Stimulated activated CD8-positive, alpha-beta memory T cell treated with anti-CD3 and anti-CD28 coated beads, Interleukin-12 subunit alpha, Interleukin-12 subunit beta, amount 100 ng/mL, for 24 hours (primary cell): ENCODE measurements around the gene GABRB1.

Experiments used
- DNase-seq: peaks from one replicate; pipeline ENCODE4 v3.0.0-alpha.2; 2020; ENCODE audit errors: extremely low read depth

GABRB1 gene

GRCh38 chr4:47209833-47210232, 178.5 kb downstream of the GABRB1 start:
- no peak for DNase-seq

- DNase-seq: no peak
Observed at GRCh38 chr4:47210828-47211227, 179.5 kb downstream of the GABRB1 start.

DNA sequence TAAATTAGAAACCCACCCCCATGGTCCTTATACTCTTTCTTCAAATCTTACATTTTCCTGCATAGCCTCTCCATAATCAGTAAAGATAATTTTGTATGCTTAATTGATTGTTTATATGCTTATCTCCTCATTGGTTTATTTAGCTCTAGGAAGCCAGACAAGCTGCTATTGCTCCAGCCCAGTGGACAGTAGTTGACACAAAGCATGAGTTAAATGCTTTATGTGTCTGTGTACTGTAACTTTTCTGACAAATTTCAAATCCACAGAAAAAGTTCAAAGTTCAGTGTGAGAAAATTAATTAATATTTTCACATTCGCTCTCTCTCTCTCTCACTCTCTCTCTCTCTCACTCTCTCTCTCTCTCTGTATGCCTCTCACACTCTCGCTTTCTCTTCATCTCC, 181.7 kb downstream of the GABRB1 start:
- no peak for DNase-seq

GRCh38 chr4:47213539-47213938, 182.2 kb downstream of the GABRB1 start:
- no peak for DNase-seq

DNA sequence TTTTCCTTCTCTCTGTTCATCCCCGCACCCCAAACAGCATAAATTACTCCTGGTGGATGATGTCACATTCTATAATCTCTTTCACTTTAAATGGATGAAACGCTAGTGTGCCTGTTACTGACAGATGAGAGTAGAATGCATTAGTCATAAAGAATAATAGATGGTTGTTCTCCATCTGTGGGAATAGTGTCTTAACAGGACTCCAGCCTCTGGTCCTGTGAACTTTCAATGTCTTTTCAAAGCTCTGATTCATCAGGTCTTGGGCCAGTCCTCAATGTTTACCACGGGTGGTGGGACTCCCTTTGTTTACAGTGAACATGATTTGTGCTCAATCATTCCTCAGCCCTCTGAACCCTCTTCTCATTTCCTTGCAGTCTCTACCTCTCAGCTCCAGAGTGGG, 182.6 kb downstream of the GABRB1 start:
- no peak for DNase-seq

DNA sequence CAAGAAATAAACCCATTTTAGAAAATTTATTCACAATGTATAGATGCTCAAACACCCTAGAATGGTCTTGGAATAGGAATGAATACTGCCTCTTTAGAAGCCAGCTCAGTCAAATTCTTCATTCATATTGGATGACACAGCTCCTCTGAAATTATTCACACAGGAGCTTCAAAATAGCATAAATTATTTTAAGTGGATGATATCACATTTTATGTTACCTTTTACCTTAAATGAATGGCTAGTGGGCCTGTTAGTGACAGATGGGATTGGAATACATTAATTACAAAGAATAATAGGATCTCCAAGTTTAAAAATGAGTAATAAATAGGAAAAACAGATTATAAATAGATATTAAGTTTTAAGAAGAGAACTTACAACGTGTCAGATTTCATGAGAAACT, 184.4 kb downstream of the GABRB1 start:
- DNase-seq: no peak

- DNase-seq: no peak
Observed at GRCh38 chr4:47217291-47217690, 185.9 kb downstream of the GABRB1 start.

DNA sequence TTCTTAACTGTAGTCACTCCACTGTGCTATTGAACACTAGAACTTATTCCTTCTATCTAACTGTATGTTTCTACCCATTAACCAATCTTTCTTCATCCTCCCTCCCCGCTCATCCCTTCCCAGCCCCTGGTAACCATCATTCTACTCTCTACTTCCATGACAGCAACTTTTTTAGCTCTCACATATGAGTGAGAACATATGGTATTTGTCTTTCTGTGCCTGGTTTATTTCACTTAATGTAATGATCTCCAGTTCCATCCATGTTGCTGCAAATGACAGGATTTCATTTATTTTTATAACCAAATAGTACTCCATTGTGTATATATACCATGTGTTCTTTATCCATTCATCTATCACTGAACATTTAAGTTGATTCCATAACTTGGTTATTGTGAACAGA, 186.5 kb downstream of the GABRB1 start:
- no peak for DNase-seq

DNA sequence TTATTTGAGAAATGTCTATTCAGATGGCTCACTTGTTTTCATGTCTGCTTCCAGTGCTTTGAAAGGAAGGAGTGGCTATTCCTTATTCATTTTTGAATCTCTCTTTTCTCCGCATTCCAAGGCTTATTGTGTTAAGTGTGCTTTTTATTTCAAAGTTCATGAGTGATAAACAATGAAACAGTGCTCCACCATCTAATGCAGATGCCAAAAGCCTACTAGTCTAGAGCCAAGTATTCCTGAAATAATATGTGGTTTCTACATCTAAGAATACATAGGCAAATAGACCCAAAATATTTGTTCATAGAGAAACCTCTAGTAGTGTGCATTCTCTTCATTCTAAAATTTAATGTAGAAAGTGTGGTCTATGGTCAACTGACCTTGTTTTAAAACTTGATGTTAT, 187.3 kb downstream of the GABRB1 start:
- no peak for DNase-seq

DNA sequence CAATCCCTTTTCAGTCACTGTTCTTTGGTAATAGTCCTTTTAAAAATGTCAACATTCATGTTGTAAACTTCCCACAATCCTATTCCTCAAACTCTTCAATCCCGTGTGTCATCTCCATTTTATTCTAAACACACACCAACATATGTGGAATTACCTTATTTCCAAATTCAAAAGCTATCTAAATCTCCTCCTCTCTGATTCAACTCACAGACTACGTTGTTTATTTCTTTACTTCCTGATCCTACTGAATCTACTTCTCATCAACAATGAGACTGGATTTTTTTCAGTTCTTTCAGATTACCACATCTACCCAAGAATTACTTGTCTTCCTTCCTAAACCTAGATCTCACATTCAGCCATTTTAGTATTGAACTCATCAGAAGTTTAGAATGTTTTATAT, 188.2 kb downstream of the GABRB1 start:
- no peak for DNase-seq

- no peak for DNase-seq
Observed at GRCh38 chr4:47221721-47222120, 190.4 kb downstream of the GABRB1 start.

- no peak for DNase-seq
Observed at GRCh38 chr4:47222276-47222675, 190.9 kb downstream of the GABRB1 start.

- DNase-seq: no peak
Observed at GRCh38 chr4:47224361-47224760, 193.0 kb downstream of the GABRB1 start.

DNA sequence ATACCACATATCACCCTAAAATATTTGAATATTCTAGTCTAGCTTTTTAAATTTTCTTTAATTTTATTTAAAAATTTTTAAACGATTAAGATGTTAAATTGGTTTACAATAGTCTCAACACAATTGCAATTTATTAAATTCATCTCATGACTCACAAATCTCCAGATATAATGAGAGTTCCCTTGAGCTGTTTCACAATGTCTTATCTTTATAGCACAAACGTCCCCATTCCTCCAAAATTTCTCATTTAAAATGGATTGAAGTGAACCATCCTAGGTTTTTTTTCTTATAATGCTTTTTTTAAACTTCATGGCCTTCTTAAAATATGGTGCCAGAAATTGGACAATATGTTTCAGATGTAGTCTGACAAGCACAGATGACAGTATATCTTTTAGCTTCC, 204.4 kb downstream of the GABRB1 start:
- no peak for DNase-seq

- no peak for DNase-seq
Observed at GRCh38 chr4:47238667-47239066, 207.3 kb downstream of the GABRB1 start.

DNA sequence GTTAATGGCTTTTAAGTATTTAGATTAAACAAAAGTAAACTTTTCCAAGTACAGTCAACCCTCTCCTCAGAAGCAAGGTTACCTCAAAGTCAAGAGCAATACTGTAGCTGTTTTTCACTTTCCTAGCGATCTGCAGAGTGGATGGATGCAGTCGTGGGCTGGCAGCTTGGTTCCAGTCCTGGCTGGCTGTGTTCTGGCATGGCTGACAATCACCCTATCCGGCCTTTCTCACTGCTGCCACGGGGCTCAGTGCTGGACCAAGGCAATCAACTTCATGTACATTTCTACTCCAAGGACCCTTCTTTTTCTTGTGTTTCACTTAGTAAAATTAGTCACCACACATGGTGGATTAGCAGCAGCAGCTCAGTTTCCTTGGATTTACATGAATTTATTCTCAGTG, 208.3 kb downstream of the GABRB1 start:
- DNase-seq: no peak

DNA sequence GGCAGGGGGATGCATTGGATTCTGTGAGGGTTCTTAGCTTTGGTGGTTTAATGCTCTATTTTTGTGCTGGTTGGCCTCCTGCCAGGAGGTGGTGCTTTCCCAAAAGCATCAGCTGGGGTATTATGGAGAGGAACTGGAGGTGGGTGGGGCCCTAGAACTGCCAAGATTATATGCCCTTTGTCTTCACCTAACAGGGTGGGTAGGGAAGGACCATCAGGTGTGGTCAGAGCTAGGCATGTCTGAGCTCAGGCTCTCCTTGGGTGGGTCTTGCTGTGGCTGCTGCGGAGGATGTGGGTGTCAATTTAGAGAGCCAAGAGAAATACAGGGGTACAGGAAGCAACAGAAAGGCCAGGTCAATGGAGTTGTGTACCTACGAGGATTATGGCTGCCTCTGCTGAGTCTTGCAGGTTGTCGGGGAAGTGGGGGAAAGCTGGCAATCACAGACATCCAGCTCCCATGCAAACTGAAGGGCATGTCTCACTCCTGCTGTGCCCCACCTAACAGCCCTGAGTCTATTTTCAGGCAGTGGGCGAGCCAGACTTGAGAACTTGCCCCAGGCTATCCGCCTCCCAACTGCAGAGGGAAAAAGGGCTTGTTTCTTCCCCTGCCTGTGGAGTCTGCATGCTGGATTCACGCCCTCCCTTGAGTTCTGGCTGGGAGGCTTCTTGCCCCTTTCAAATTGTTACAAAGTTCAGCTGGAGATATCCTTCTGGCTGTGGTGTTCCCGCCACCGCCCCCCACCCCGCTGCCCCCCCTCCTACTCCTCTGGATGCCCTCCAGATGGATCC, 220.2 kb downstream of the GABRB1 start:
- no peak for DNase-seq

DNA sequence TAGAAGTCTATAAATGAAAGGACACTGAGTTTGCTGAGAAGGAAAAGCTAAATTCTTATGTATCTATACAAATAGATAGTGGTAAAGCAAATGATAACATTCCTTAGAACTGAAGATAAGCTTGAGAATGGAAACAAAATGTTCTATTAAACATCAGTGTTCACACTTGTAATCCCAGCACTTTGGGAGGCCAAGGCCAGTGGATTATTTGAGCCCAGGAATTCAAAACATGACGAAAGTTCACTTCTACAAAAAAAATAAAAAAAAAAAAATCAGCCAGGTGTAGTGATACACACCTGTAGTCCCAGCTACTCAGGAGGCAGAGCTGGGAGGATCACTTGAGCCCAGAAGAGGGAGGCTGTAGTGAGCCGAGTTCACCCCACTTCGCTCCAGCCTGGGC, 232.4 kb downstream of the GABRB1 start:
- no peak for DNase-seq

DNA sequence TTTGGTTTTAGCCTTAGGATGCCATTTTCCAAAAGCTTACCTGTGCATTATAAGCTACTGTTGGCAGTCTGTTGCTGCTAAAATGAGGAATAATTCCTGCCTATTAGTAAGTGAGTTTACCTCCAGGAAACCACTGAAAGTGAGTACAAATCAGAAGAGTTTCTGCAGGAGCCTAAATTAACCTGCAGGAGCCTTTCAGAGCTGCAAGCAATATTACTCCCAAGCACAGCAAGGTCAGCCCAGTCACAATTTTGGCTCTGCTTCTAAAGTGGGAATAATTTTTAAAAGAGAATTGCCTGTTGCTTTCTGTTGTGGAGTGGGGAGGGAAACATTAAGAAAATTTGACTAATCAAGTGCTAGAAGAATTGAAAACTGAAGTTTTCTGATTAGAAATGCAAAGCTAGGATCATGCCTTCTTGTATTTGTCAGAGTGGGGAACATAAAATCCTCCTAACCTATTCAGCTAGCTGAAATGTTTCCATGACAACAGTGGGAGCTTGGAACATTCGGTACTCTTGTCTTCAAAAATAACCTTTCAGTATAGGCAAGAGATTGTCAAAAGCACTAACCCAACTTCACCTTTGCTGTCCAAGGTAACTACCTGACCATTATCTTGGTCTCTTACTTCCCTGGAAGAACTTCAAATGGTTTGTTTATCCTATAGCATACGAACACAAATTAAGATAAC, 239.0 kb downstream of the GABRB1 start:
- DNase-seq: no peak

- no peak for DNase-seq
Observed at GRCh38 chr4:47271291-47271690, 239.9 kb downstream of the GABRB1 start.

DNA sequence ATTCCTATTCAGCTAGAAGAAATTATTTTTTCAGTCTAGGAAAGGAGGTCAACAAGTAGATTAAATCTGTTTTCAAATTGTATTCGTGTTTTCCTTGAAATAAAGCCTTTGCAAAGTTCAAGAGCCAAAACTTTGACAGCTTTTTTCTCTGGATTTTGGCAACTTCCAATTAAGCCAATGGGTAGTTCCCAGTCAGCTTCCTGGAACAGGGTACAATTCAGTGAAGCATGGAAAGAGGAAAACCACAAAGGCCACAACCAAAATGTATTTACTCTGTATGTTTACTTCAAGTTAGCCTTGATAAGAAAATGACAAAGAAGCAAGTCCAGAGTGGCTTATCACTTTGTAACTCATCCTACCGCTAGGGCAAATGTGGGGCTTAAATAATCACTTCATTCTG, 243.5 kb downstream of the GABRB1 start:
- DNase-seq: no peak

DNA sequence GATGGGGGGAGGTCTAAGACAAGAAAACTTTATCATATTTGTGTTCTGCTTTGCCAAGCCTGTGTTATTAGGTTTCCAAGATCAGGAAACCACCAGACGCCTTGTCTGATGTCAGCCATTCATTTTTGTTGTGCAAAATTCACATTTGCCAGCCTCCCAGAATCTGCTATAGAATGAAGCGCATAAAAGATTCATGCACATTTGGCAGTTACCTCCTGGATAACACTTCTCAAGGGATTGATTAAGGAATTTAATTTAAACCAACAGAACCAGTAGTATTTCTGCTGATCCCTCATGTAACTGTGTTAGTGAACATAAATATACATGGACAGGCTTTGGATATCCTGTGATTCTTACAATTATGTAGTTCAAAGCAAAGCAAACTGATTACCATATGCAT, 244.2 kb downstream of the GABRB1 start:
- no peak for DNase-seq

DNA sequence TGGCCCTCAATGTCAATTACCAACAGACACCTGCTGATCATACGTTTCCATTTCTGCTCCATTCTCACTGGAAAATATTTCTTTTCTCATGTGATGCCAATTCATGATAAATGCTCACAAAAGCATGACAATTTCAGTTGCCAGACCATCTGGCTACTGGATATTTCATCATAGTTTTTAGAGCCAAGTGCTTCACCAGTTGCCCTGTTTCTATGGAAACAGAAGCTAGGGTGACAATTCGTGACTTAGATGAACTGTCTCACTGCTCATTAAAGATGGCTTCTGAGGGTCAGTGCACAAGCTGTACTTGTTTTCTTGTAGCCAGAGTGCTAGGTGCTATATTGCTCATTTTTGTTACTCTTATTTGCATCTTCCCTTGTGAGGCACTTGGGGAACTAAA, 247.3 kb downstream of the GABRB1 start:
- no peak for DNase-seq

DNA sequence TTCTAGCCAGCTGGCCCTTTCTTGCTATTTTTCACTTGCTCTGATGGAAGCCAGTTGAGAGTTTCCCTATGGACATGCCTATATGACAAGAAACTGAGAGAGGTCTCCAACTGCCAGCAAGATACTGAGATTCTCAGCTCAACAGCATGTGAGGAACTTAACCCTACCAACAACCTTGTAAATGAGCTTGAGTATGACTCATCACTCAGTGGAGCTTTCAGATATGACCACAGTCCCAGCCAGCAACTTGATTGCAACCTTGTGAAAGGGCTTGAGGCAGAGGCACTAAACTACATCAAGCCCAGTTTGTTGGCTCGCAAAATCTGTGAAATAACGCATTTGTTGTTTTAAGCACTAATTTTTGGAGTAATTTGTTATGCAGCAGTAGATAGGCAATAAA, 256.4 kb downstream of the GABRB1 start:
- DNase-seq: no peak
